ENCODE results near the gene MAMLD1.

The MAMLD1 gene

GRCh38 chrX:150408007-150408406 lies 44.9 kb downstream of the MAMLD1 start:
- no peak for DNase-seq (ENCODE audit: low read depth in 2 of 2)

- DNase-seq (ENCODE audit: low read depth in 2 of 2): no peak
These were observed 45.4 kb downstream of the MAMLD1 start for GRCh38 chrX:150408561-150408960.

- DNase-seq (ENCODE audit: low read depth in 2 of 2): no peak
These were observed 46.4 kb downstream of the MAMLD1 start for GRCh38 chrX:150409486-150409885.

GRCh38 chrX:150409964-150410363 lies 46.8 kb downstream of the MAMLD1 start:
- DNase-seq (ENCODE audit: low read depth in 2 of 2): no peak

GRCh38 chrX:150410513-150410912 lies 47.4 kb downstream of the MAMLD1 start:
- no peak for DNase-seq (ENCODE audit: low read depth in 2 of 2)

- DNase-seq (ENCODE audit: low read depth in 2 of 2): no peak
These were observed 48.5 kb downstream of the MAMLD1 start for GRCh38 chrX:150411656-150412055.

GRCh38 chrX:150414228-150414627 lies 51.1 kb downstream of the MAMLD1 start:
- no peak for DNase-seq (ENCODE audit: low read depth in 2 of 2)

GRCh38 chrX:150416469-150416868 lies 53.4 kb downstream of the MAMLD1 start:
- no peak for DNase-seq (ENCODE audit: low read depth in 2 of 2)

GRCh38 chrX:150421816-150422215 lies 58.7 kb downstream of the MAMLD1 start:
- no peak for DNase-seq (ENCODE audit: low read depth in 2 of 2)

- no peak for DNase-seq (ENCODE audit: low read depth in 2 of 2)
These were observed 66.5 kb downstream of the MAMLD1 start for GRCh38 chrX:150429594-150429993.

- DNase-seq (ENCODE audit: low read depth in 2 of 2): no peak
These were observed 73.1 kb downstream of the MAMLD1 start for GRCh38 chrX:150436195-150436594.

- DNase-seq (ENCODE audit: low read depth in 2 of 2): no peak
These were observed 75.0 kb downstream of the MAMLD1 start for GRCh38 chrX:150438165-150438564.

- no peak for DNase-seq (ENCODE audit: low read depth in 2 of 2)
These were observed 83.0 kb downstream of the MAMLD1 start for GRCh38 chrX:150446151-150446550.

- no peak for DNase-seq (ENCODE audit: low read depth in 2 of 2)
These were observed 83.9 kb downstream of the MAMLD1 start for GRCh38 chrX:150446995-150447394.

- DNase-seq (ENCODE audit: low read depth in 2 of 2): no peak
These were observed 86.2 kb downstream of the MAMLD1 start for GRCh38 chrX:150449313-150449712.

- no peak for DNase-seq (ENCODE audit: low read depth in 2 of 2)
These were observed 87.5 kb downstream of the MAMLD1 start for GRCh38 chrX:150450519-150451177.

GRCh38 chrX:150451953-150452352 lies 88.8 kb downstream of the MAMLD1 start:
- DNase-seq (ENCODE audit: low read depth in 2 of 2): no peak

GRCh38 chrX:150454083-150454482 lies 91.0 kb downstream of the MAMLD1 start:
- DNase-seq (ENCODE audit: low read depth in 2 of 2): no peak

- no peak for DNase-seq (ENCODE audit: low read depth in 2 of 2)
These were observed 91.5 kb downstream of the MAMLD1 start for GRCh38 chrX:150454508-150455214.

- no peak for DNase-seq (ENCODE audit: low read depth in 2 of 2)
These were observed 92.1 kb downstream of the MAMLD1 start for GRCh38 chrX:150455215-150455608.

GRCh38 chrX:150456466-150456865 lies 93.3 kb downstream of the MAMLD1 start:
- no peak for DNase-seq (ENCODE audit: low read depth in 2 of 2)

GRCh38 chrX:150456941-150457340 lies 93.8 kb downstream of the MAMLD1 start:
- DNase-seq (ENCODE audit: low read depth in 2 of 2): no peak

- DNase-seq (ENCODE audit: low read depth in 2 of 2): no peak
These were observed 96.1 kb downstream of the MAMLD1 start for GRCh38 chrX:150459196-150459595.

- no peak for DNase-seq (ENCODE audit: low read depth in 2 of 2)
These were observed 96.9 kb downstream of the MAMLD1 start for GRCh38 chrX:150460063-150460462.
